COLO668 (cell line): Measurements from ENCODE around the gene PTPRN2.
"Not testable (repeated sequence)": the region's sequence is repeated elsewhere in the genome, so short reads cannot be mapped to it uniquely, and the experiment has no call there.

ENCODE experiments used
- DNase-seq: peaks from one replicate; lab custom pipeline; 2025; ENCODE audit not compliant: unreplicated experiment; lab: John Stamatoyannopoulos, UW

Gene PTPRN2

GRCh38 chr7:157849726-157850125 lies 737.9 kb downstream of the PTPRN2 start:
- DNase-seq: no peak

GRCh38 chr7:157849341-157849596 lies 738.4 kb downstream of the PTPRN2 start:
- no peak for DNase-seq

GRCh38 chr7:157848508-157849340 lies 738.9 kb downstream of the PTPRN2 start:
- DNase-seq: no peak

GRCh38 chr7:157847756-157848487 lies 739.7 kb downstream of the PTPRN2 start:
- DNase-seq: not testable (repeated sequence)

- not testable (repeated sequence) for DNase-seq
Measured at GRCh38 chr7:157846746-157847145, 740.9 kb downstream of the PTPRN2 start.

GRCh38 chr7:157846271-157846670 lies 741.4 kb downstream of the PTPRN2 start:
- DNase-seq: no peak

GRCh38 chr7:157845203-157845835 lies 742.3 kb downstream of the PTPRN2 start:
- no peak for DNase-seq

GRCh38 chr7:157844611-157845010 lies 743.0 kb downstream of the PTPRN2 start:
- DNase-seq: no peak

GRCh38 chr7:157844141-157844540 lies 743.5 kb downstream of the PTPRN2 start:
- no peak for DNase-seq

- no peak for DNase-seq
Measured at GRCh38 chr7:157843336-157844140, 744.1 kb downstream of the PTPRN2 start.

GRCh38 chr7:157841773-157842370 lies 745.8 kb downstream of the PTPRN2 start:
- no peak for DNase-seq

GRCh38 chr7:157840914-157841772 lies 746.5 kb downstream of the PTPRN2 start:
- peak; percentile 33 for DNase-seq

GRCh38 chr7:157840174-157840913 lies 747.3 kb downstream of the PTPRN2 start:
- DNase-seq: no peak

GRCh38 chr7:157839672-157840167 lies 747.9 kb downstream of the PTPRN2 start:
- no peak for DNase-seq

- no peak for DNase-seq
Measured at GRCh38 chr7:157839226-157839625, 748.4 kb downstream of the PTPRN2 start.

- DNase-seq: no peak
Measured at GRCh38 chr7:157837561-157837960, 750.1 kb downstream of the PTPRN2 start.

- no peak for DNase-seq
Measured at GRCh38 chr7:157837047-157837446, 750.6 kb downstream of the PTPRN2 start.

GRCh38 chr7:157834501-157835163 lies 753.0 kb downstream of the PTPRN2 start:
- DNase-seq: no peak
